ENCODE measurements around the gene LRRC4. TPM values are rescaled to one million over a fixed set of nuclear protein-coding genes. Genes with fewer than 3 reads are reported as not detected.

Gene LRRC4
- total RNA-seq, 2 donors from 2014 or later = 0.23 to 5.7 TPM

- TF ChIP-seq CTCF (IDR thresholded peaks at IDR 0.05) (no peak), POLR2AphosphoS5 (IDR thresholded peaks at IDR 0.05) (no peak), POLR2A (IDR thresholded peaks at IDR 0.05) (no peak)
- intact Hi-C loops (cut with DNase I) = no loop called here
- H3K27me3 ChIP-seq (replicated peaks; ENCODE audit: insufficient read depth) = no peaks in the 10 kb centered on the region
- no peaks in the 10 kb centered on the region for H3K9me3 ChIP-seq
- H3K27ac ChIP-seq = no peak overlapping the region
- H3K4me1 ChIP-seq (replicated peaks) = no peaks in the 10 kb centered on the region
- H3K36me3 ChIP-seq = no peaks in the 10 kb centered on the region
- no peak for DNase-seq (ENCODE audit: low spot score)
- no peak overlapping the region for H3K4me3 ChIP-seq
- WGBS = 74% methylated on average over 1 of the region's 1 CpG
Measured at GRCh38 chr7:127980901-127981300, 50.3 kb downstream of the LRRC4 start.

GRCh38 chr7:127979728-127980126, 51.5 kb downstream of the LRRC4 start:
- H3K4me3 ChIP-seq = no peak overlapping the region
- no peaks in the 10 kb centered on the region for H3K36me3 ChIP-seq
- no peaks in the 10 kb centered on the region for H3K4me1 ChIP-seq (replicated peaks)
- DNase-seq (ENCODE audit: low spot score) = no peak
- no peak for TF ChIP-seq POLR2AphosphoS5 (IDR thresholded peaks at IDR 0.05)
- no peak for TF ChIP-seq POLR2A (IDR thresholded peaks at IDR 0.05)
- no peak for TF ChIP-seq CTCF (IDR thresholded peaks at IDR 0.05)
- intact Hi-C loops (cut with DNase I) = no loop called here
- H3K27ac ChIP-seq = no peak overlapping the region
- H3K27me3 ChIP-seq (replicated peaks; ENCODE audit: insufficient read depth) = no peaks in the 10 kb centered on the region
- H3K9me3 ChIP-seq = no peaks in the 10 kb centered on the region

- H3K36me3 ChIP-seq = no peaks in the 10 kb centered on the region
- TF ChIP-seq POLR2AphosphoS5 (IDR thresholded peaks at IDR 0.05) = no peak
- TF ChIP-seq POLR2A (IDR thresholded peaks at IDR 0.05) = no peak
- TF ChIP-seq CTCF (IDR thresholded peaks at IDR 0.05) = no peak
- H3K9me3 ChIP-seq = no peaks in the 10 kb centered on the region
- no peak overlapping the region for H3K4me3 ChIP-seq
- no peaks in the 10 kb centered on the region for H3K27me3 ChIP-seq (replicated peaks; ENCODE audit: insufficient read depth)
- no peaks in the 10 kb centered on the region for H3K4me1 ChIP-seq (replicated peaks)
- intact Hi-C loops (cut with DNase I) = no loop called here
- H3K27ac ChIP-seq = no peak overlapping the region
- DNase-seq (ENCODE audit: low spot score) = no peak
- WGBS = 91% methylated on average over 9 of the region's 9 CpGs
Measured at GRCh38 chr7:127979113-127979727, 52.0 kb downstream of the LRRC4 start.

GRCh38 chr7:127978421-127978820, 52.8 kb downstream of the LRRC4 start:
- intact Hi-C loops (cut with DNase I) = no loop called here
- no peak for DNase-seq (ENCODE audit: low spot score)
- Histone ChIP-seq H3K36me3 (no peaks in the 10 kb centered on the region), H3K27me3 (replicated peaks; ENCODE audit: insufficient read depth) (no peaks in the 10 kb centered on the region), H3K9me3 (no peaks in the 10 kb centered on the region), H3K4me1 (replicated peaks) (no peaks in the 10 kb centered on the region), H3K27ac (no peak overlapping the region), H3K4me3 (no peak overlapping the region)
- no peak for TF ChIP-seq CTCF (IDR thresholded peaks at IDR 0.05)
- TF ChIP-seq POLR2AphosphoS5 (IDR thresholded peaks at IDR 0.05) = no peak
- TF ChIP-seq POLR2A (IDR thresholded peaks at IDR 0.05) = no peak
- 98% methylated on average over 4 of the region's 4 CpGs for WGBS

Other genes with a start within 250 kb of the LRRC4 start
- gene LEP, start 209.8 kb upstream of the LRRC4 start, total RNA-seq = not detected

Data from prostate gland (tissue), 2 donors.